Measurements from ENCODE around the gene TCF15.
A peak's percentile ranks its signal among the peaks of the same experiment; 100 is the strongest.

Gene TCF15

DNA sequence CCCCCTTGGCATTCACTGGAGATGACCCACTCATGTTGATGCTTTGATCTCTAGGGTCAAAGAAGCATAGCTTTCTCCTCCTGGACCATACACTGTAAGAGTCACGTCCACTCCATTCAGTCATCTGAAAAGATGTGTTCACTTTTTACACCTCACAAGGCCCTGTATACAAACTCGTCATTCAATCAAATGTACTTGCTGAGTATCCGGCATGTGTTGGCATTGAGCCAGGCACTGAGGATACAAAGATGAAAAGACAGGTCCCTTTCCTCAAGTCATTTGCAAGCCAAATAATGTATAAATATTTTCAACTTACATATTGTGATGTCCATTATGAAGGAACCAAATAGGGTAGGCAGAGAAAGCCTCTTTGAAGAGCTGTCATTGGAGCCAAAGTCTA, 34.0 kb downstream of the TCF15 start:
- no peak for DNase-seq

- DNase-seq: no peak
These were observed 34.9 kb downstream of the TCF15 start for GRCh38 chr20:575230-575629.

DNA sequence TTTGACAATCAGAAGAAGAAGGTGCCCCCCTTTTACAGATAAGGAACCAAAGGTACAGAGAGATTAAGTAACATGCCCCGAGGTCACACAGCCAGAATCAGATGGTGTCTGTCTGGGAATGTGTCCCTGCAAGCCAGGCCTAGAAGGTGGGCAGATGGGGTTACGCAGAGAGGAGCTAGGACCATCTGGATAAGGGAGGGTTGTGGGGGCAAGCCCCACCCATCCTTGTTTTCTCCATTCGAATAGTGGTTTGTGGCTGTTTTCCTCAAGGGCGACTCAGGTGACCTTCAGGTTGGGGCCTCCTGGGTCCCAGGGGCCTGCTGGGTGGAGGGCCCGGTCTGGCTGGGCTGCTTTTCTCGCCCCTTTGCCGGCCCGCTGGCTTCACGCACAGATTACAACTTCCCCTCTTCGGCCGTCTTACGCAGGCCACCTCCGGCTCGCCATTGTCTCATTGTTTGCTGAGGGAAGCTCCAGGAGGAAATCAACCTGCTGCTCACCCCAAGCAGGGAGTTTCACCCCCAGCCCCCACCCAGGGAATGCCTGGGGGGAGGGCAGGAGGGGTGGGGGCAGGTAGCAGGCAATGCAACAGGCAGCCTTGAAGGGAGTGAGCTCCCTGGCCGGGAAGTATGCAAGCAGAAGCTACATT, 35.7 kb downstream of the TCF15 start:
- no peak for DNase-seq

DNA sequence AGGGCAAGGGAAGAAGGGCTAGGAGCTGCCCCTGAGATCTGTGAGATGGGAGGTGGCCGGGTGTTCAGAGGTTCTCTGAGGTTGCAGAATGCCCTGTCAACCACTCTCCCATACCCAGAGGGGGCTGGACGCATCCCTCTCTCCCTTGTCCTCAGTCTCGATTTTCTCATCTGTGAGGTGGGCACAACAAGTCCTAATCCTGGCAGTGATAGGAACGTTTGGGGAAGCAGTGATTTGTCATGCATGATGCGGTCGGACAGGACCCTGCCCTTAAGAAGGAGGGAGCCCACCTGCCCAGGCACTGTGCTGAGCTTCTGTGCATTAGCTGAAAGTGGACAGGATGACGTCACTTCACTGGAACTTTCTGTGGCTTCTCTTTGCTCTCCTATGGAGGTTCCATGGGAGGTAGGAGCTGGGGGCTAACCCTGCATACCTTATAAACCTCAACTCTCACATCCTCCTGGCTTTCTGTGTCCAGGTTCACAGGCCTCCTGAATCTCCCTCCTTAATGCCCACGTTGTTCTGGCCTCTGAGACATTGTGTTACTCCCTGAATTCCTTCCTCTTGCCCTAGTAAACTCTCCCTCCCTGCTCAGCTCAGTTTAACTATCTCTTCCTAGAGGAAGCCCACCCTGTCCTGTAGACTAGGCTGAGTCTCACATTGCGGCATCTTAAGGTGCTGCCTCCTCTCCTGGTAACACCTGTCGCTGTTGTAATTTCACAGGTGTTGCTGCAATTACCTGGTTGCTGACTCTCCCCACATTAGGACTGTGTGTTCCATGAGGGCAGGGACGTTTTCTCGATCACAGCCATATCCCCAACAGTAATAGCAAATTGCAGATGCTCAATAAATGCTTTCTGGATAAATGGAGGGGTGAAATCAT, 36.5 kb downstream of the TCF15 start:
- no peak for DNase-seq

GRCh38 chr20:572727-573126, 37.4 kb downstream of the TCF15 start:
- no peak for DNase-seq

GRCh38 chr20:571754-572441, 38.2 kb downstream of the TCF15 start:
- DNase-seq: no peak

DNA sequence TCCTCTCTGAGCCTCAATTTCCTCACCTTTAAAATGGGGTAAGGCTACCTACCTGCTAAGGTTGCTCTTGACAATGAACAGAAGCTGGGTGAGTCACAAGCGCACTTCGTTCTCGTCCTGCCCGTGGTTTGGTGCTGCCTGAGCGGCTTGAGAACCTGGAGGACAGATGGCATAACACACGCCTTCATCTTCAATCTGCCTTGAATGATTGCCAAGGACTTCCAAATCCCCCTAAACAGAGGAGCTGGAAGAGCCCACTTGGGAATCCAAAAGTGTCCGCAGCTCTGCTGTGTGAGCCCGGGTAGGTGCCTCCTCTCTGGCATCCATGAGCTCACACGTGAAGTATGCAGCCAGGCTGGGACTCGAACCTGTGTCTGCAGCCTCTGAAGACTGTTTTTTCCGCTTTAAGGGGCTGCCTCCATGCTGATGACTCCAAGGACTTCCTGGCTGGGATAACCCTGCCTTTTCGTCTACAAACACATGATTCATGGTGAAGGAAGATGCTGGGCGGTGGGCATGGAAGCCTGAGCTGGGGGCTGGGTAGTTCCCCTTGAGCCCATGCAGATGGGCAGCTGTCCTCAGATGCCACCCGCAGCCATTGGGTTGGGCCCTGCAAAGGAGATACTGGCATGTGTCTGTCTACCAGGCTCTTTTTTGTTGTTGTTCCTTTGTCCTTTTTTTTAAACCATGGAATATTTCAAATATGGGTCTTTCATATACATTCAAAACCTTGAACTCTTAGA, 41.3 kb downstream of the TCF15 start:
- no peak for DNase-seq

- no peak for DNase-seq
These were observed 41.9 kb downstream of the TCF15 start for GRCh38 chr20:568097-568652.

DNA sequence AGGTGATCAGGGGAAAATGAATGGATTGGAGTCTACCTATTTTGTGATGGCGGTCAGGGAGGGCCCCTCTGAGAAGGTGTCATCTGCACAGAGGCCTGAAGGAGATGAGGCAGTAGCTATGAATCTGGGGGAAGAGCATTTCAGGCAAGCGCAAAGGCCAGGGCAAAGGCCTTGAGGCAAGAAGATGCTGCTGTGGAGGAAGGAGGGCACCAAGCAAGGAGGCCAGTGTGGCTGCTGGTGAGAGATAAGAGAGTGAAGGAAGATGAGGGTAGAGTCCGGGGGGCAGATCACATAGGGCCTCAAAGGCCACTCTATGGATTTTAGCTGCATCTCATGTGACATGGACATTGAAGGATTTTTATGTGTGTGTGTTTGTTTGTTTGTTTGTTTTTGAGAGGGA, 45.9 kb downstream of the TCF15 start:
- no peak for DNase-seq

DNA sequence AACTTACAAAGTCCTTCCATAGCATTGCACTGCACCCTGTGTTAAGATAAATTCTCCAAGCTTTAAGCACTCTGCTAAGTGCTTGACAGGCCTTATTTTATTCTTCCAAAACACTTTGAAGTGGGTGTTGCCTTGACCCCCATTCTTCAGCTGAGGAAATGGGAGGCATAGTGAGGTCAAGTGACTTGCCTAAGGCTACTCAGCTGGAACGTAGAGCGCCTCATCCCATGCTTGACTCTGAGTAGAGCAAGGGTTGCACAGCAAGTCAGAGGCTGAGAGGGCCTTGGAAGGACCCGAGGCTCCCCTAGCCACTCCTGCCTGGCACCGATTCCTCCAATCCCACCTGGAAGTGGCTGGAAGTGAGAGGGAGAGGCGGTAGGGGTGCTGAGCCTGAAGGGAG, 46.9 kb downstream of the TCF15 start:
- DNase-seq: no peak

DNA sequence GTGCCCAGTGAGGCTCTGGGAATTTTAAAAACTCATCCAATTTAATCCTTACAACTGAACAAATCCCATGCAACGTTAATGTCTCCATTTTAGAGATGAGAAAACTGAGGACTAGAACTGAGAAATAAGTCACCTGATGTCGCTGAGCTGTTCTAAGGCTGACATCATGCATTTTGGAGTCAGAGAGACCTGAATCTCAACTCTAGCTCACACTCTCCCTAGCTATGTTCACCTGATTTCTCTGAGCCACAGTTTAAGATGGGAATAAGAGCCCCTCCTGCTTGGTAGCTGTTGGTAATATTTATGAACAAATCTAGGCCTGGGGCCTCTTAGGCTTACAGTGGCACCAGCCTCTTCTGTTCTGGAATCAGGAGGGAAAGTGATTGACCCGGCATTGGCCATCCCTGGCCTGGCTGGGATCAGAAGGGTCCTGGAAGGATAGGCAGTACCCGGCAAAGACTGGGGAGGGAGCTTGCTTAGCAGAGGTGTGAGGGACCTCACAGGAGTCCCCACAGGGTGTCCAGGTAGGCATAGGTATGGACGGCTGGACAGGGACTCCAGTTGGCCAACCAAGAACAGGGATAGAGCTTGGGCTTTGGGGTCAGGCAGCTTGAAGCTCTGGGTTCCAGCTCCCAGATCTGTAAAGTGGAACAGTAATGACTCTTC, 47.7 kb downstream of the TCF15 start:
- no peak for DNase-seq

DNA sequence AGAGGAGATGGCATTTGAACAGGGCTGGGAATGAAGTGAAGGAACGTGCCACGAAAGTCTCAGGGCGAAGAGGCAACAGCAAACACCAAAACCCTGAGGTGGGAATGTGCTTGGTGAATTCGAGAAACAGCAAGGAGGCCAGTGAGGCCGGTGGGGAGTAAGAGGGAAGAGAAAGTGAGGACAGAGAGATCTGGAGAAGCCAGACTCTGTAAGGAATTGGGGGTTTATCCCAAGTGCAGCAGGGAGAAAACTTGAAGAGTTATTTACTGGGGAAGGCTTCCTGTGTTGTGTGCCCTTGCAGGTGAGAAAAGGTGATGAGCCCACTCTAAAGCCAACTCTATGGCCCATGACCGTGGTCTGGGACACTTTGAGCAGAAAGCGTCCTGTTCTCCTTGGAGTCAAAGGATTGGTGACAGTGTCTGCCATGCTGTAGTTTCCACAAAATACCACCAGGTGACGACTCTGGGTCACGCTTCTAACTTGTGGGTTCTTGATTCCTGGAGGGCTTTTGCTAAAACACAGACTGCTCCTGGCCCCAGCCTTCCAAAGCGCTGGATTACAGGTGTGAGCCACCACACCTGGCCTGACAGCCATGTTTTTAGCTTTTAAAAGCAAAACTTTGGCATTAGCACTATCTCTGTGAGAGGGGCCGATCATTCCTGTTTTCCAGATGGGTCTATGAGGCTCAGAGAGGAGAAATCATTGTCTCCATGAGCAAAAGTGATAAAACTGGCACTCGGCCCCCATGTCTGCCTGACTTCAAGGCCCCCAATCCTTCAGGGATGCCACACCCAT, 48.5 kb downstream of the TCF15 start:
- DNase-seq: peak; percentile 55

GRCh38 chr20:560680-561079, 49.4 kb downstream of the TCF15 start:
- DNase-seq: no peak

DNA sequence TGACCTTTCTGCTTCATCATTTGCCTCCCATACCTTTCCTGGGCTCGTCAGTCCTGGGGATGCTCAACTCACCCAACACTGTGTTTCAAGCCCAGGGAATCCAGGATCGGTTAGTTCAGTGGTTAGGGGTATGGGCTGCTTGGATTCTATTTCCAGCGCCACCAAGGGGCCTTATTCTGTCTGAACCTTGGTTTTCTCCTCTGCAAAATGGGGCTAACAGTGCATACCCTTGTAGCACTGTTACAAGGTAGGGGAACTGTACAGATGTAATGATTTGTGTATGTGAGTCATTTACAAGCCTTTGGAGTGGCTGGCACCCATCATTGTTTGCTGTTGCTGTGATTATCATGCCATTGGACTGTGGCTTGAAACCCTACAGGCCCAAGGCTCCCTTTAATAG, 52.0 kb downstream of the TCF15 start:
- no peak for DNase-seq

DNA sequence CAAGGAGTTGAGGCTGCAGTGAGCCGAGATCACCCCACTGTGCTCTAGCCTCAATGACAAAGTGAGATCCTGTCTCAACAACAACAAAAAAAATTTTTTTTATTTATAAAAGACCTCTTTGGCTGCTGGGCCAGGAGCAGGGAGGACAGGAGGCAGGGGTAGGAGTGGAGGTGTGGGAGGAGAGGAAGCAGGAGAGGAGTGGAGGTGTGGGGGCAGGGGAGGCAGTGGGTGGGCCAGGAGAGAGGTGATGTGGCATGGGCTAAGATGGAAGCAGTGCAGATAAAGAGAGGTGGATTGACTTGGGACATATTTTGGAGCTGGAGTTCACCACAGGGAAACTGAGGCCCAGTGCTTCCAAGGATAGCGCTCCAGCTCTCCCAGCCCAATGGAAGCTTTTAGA, 53.1 kb downstream of the TCF15 start:
- DNase-seq: no peak

DNA sequence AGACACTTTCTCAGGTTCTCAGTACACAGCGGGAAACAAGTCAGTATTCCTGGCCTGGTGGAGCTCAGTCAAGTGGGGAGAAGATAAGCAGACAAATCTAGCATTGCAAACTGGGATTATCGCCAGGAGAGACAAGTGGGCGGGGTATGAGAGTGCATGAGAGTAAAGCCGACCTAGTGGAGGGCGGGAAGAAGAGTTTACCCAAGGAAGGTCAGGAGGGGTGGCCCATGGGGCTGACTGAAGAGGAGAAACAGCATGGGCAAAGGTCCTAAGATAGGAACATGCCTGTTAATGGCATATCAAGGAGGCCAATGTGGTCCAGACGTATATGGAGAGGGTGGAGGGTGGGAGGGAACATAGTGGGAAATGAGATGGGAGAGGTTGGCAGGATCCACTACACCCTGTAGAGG, 54.1 kb downstream of the TCF15 start:
- DNase-seq: no peak

All from SHP77 treated with DMSO at 0.1 percent for 48 hours (cell line).